Measurements from ENCODE around the gene ERBIN.
"Not testable (repeated sequence)": the region's sequence is repeated elsewhere in the genome, so short reads cannot be mapped to it uniquely, and the experiment has no call there.

DNA sequence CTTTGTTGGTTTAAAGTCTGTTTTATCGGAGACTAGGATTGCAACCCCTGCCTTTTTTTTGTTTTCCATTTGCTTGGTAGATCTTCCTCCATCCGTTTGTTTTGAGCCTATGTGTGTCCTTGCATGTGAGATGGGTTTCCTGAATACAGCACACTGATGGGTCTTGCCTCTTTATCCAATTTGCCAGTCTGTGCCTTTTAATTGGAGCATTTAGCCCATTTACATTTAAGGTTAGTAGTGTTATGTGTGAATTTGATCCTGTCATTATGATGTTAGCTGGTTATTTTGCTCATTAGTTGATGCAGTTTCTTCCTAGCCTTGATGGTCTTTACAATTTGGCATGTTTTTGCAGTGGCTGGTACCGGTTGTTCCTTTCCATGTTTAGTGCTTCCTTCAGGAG, 134.9 kb downstream of the ERBIN start:
- TF ChIP-seq, protein P1, sequence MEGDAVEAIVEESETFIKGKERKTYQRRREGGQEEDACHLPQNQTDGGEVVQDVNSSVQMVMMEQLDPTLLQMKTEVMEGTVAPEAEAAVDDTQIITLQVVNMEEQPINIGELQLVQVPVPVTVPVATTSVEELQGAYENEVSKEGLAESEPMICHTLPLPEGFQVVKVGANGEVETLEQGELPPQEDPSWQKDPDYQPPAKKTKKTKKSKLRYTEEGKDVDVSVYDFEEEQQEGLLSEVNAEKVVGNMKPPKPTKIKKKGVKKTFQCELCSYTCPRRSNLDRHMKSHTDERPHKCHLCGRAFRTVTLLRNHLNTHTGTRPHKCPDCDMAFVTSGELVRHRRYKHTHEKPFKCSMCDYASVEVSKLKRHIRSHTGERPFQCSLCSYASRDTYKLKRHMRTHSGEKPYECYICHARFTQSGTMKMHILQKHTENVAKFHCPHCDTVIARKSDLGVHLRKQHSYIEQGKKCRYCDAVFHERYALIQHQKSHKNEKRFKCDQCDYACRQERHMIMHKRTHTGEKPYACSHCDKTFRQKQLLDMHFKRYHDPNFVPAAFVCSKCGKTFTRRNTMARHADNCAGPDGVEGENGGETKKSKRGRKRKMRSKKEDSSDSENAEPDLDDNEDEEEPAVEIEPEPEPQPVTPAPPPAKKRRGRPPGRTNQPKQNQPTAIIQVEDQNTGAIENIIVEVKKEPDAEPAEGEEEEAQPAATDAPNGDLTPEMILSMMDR (CRISPR knock-in tag; IDR thresholded peaks at IDR 0.05): not testable (repeated sequence)
- not testable (repeated sequence) for TF ChIP-seq RAD21 (CRISPR knock-in tag; IDR thresholded peaks at IDR 0.05); ZNF333 (CRISPR knock-in tag; IDR thresholded peaks at IDR 0.05; ENCODE audit: borderline replicate concordance); SP1 (IDR thresholded peaks at IDR 0.05); SP1 (CRISPR knock-in tag; IDR thresholded peaks at IDR 0.05); NR2C2 (CRISPR knock-in tag; IDR thresholded peaks at IDR 0.05; ENCODE audit: borderline replicate concordance)
- TF ChIP-seq, protein P2, sequence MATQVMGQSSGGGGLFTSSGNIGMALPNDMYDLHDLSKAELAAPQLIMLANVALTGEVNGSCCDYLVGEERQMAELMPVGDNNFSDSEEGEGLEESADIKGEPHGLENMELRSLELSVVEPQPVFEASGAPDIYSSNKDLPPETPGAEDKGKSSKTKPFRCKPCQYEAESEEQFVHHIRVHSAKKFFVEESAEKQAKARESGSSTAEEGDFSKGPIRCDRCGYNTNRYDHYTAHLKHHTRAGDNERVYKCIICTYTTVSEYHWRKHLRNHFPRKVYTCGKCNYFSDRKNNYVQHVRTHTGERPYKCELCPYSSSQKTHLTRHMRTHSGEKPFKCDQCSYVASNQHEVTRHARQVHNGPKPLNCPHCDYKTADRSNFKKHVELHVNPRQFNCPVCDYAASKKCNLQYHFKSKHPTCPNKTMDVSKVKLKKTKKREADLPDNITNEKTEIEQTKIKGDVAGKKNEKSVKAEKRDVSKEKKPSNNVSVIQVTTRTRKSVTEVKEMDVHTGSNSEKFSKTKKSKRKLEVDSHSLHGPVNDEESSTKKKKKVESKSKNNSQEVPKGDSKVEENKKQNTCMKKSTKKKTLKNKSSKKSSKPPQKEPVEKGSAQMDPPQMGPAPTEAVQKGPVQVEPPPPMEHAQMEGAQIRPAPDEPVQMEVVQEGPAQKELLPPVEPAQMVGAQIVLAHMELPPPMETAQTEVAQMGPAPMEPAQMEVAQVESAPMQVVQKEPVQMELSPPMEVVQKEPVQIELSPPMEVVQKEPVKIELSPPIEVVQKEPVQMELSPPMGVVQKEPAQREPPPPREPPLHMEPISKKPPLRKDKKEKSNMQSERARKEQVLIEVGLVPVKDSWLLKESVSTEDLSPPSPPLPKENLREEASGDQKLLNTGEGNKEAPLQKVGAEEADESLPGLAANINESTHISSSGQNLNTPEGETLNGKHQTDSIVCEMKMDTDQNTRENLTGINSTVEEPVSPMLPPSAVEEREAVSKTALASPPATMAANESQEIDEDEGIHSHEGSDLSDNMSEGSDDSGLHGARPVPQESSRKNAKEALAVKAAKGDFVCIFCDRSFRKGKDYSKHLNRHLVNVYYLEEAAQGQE (IDR thresholded peaks at IDR 0.05; ENCODE audit: borderline replicate concordance in 1 of 2, low read depth in 1 of 2, low read length in 2 of 2): not testable (repeated sequence)

Measured in HepG2 (cell line).